Vagina (tissue), 2 donors: ENCODE measurements around the gene CFAP61. TPM values are rescaled to one million over a fixed set of nuclear protein-coding genes. Genes with fewer than 3 reads are reported as not detected.

Experiments used
- DNase-seq, 2 donors: peaks; one replicate each; pipeline ENCODE4 v3.0.0-alpha.2; 2017; ENCODE audit errors: extremely low spot score in 2 of 2
- H3K27ac ChIP-seq: fragments of 200-600 bp; sonication (generic); one replicate; pipeline ENCODE4 v1.5.1; 2019
- H3K27me3 ChIP-seq: fragments of 200-600 bp; sonication (generic); one replicate; pipeline ENCODE4 v1.5.1; 2019
- H3K36me3 ChIP-seq, 2 donors: fragments of 200-600 bp; sonication (generic); one replicate each; pipeline ENCODE4 v1.5.1; 2017 to 2019
- H3K4me1 ChIP-seq: fragments of 200-600 bp; sonication (generic); one replicate; pipeline ENCODE4 v1.5.1; 2019
- H3K4me3 ChIP-seq, 2 donors: fragments of 200-600 bp; sonication (generic); 1 replicate in 1 of 2; 2 replicates in 1 of 2; pipeline ENCODE4 v1.5.1; 2016 to 2019
- H3K9me3 ChIP-seq: fragments of 200-600 bp; sonication (generic); one replicate; pipeline ENCODE4 v1.5.1; 2019
- CTCF ChIP-seq, 3 experiments: fragments of 450-650 bp in 2 of 3; fragments of 200-600 bp in 1 of 3; sonication (generic) in 1 of 3; IDR thresholded peaks; one replicate each; pipeline ENCODE4 v1.5.1; 2017 to 2019; ENCODE audit warnings: antibody characterized with exemption in 3 of 3, mild to moderate bottlenecking in 2 of 3, moderate library complexity in 2 of 3
- POLR2A ChIP-seq, 2 donors: fragments of 450-650 bp; IDR thresholded peaks; one replicate each; pipeline ENCODE4 v1.6.1; 2017; ENCODE audit warnings: antibody characterized with exemption in 2 of 2, mild to moderate bottlenecking in 2 of 2, moderate library complexity in 2 of 2
- POLR2AphosphoS5 ChIP-seq, 2 donors: sonication (generic); formaldehyde crosslinking; IDR thresholded peaks; one replicate each; pipeline ENCODE4 v1.9.0; 2017; ENCODE audit warnings: antibody characterized with exemption in 2 of 2, mild to moderate bottlenecking in 2 of 2, low read depth in 1 of 2; ENCODE audit not compliant: insufficient read depth in 1 of 2
- intact Hi-C: fragments of 100-400 bp; cut with DNase I; formaldehyde crosslinking; loops from one replicate; pipeline ENCODE4 v1.15.1; 2023
- total RNA-seq: library from RNA; depleted of rRNA; stranded (reverse); fragments of >200 nt; gene quantifications from one replicate; pipeline ENCODE4 v1.2.3, GENCODE V29; 2016

CFAP61 gene
- total RNA-seq, 1 donor from 2014 or later = 1.5 TPM

GRCh38 chr20:20210327-20210726, 158.0 kb downstream of the CFAP61 start:
- Histone ChIP-seq H3K4me3 (no peak overlapping the region), H3K4me1 (no peaks in the 10 kb centered on the region), H3K36me3 (no peaks in the 10 kb centered on the region), H3K27ac (no peak overlapping the region), H3K27me3 (no peaks in the 10 kb centered on the region), H3K9me3 (no peaks in the 10 kb centered on the region)
- TF ChIP-seq CTCF (IDR thresholded peaks at IDR 0.05) (no peak), POLR2AphosphoS5 (IDR thresholded peaks at IDR 0.05; ENCODE audit: insufficient read depth in 1 of 2, low read depth in 1 of 2) (no peak), POLR2A (IDR thresholded peaks at IDR 0.05) (no peak)
- intact Hi-C loops = no loop called here
- no peak for DNase-seq

- intact Hi-C loops = no loop called here
- no peak for TF ChIP-seq CTCF (IDR thresholded peaks at IDR 0.05)
- TF ChIP-seq POLR2A (IDR thresholded peaks at IDR 0.05) = no peak
- no peak for TF ChIP-seq POLR2AphosphoS5 (IDR thresholded peaks at IDR 0.05; ENCODE audit: insufficient read depth in 1 of 2, low read depth in 1 of 2)
- no peak overlapping the region for H3K4me3 ChIP-seq
- H3K36me3 ChIP-seq = no peaks in the 10 kb centered on the region
- DNase-seq = no peak
- H3K4me1 ChIP-seq = no peaks in the 10 kb centered on the region
- no peak overlapping the region for H3K27ac ChIP-seq
- H3K9me3 ChIP-seq = no peaks in the 10 kb centered on the region
- no peaks in the 10 kb centered on the region for H3K27me3 ChIP-seq
These were observed 158.6 kb downstream of the CFAP61 start for GRCh38 chr20:20210943-20211273.

- Histone ChIP-seq H3K27ac (no peak overlapping the region), H3K4me3 (no peak overlapping the region), H3K9me3 (no peaks in the 10 kb centered on the region), H3K27me3 (no peaks in the 10 kb centered on the region), H3K4me1 (no peaks in the 10 kb centered on the region), H3K36me3 (no peaks in the 10 kb centered on the region)
- TF ChIP-seq POLR2A (IDR thresholded peaks at IDR 0.05) = no peak
- TF ChIP-seq CTCF (IDR thresholded peaks at IDR 0.05) = no peak
- TF ChIP-seq POLR2AphosphoS5 (IDR thresholded peaks at IDR 0.05; ENCODE audit: insufficient read depth in 1 of 2, low read depth in 1 of 2) = no peak
- intact Hi-C loops = no loop called here
- no peak for DNase-seq
These were observed 159.1 kb downstream of the CFAP61 start for GRCh38 chr20:20211274-20211987.

DNA sequence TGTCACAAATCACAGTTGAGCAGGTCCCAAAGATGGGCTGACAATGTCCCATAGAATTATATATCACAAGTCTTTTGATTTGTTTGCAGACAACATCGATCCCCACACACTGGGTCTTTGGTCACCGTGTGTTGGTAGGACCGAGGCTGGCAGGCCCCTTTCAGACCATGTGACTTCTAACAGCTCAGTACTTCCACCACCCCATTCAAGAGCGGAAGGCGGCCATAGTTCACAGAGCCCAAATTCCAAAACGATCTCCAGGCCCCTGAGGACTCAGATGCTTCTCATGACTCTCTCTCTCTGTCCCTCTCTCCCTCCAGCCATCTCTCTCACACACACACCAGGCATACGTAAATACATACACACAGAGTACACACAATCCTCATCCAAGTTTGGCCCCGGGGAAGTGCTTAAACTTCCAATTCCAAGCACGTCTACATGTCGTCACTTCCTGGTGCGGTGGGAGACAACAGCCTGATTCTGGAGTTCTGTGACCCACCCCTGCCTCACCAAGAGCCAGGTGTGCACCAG, 159.7 kb downstream of the CFAP61 start:
- DNase-seq = no peak
- H3K4me3 ChIP-seq = no peak overlapping the region
- H3K27ac ChIP-seq = no peak overlapping the region
- H3K9me3 ChIP-seq = no peaks in the 10 kb centered on the region
- no peaks in the 10 kb centered on the region for H3K27me3 ChIP-seq
- TF ChIP-seq CTCF (IDR thresholded peaks at IDR 0.05) = no peak
- TF ChIP-seq POLR2AphosphoS5 (IDR thresholded peaks at IDR 0.05; ENCODE audit: insufficient read depth in 1 of 2, low read depth in 1 of 2) = no peak
- TF ChIP-seq POLR2A (IDR thresholded peaks at IDR 0.05) = no peak
- intact Hi-C loops = no loop called here
- no peaks in the 10 kb centered on the region for H3K36me3 ChIP-seq
- no peaks in the 10 kb centered on the region for H3K4me1 ChIP-seq

DNA sequence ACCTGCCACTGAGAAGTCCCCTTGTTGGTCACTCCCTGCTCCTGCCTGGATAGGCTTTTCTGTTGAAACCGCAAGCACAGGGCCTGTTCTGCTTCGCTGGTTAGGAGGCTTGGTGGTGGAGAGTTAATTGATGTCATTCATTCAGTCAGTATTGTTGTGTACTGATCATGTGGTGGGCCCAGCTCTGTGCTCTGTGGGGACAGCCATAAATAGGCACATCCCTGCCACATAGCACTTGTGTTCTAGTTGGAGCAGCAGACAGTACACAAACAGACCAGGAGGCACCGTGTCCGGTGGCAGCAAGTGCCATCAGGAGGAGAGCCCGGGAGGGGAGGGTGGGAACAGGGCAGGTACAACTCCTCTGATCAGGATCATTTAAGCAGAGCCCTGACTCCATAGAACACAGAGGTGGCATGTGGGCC, 160.4 kb downstream of the CFAP61 start:
- intact Hi-C loops = no loop called here
- no peak overlapping the region for H3K27ac ChIP-seq
- no peaks in the 10 kb centered on the region for H3K4me1 ChIP-seq
- H3K9me3 ChIP-seq = no peaks in the 10 kb centered on the region
- TF ChIP-seq POLR2AphosphoS5 (IDR thresholded peaks at IDR 0.05; ENCODE audit: insufficient read depth in 1 of 2, low read depth in 1 of 2) (no peak), POLR2A (IDR thresholded peaks at IDR 0.05) (no peak), CTCF (IDR thresholded peaks at IDR 0.05) (no peak)
- H3K36me3 ChIP-seq = no peaks in the 10 kb centered on the region
- no peak overlapping the region for H3K4me3 ChIP-seq
- DNase-seq = no peak
- no peaks in the 10 kb centered on the region for H3K27me3 ChIP-seq
